ENCODE data around the gene TTYH3.
A peak's percentile ranks its signal among the peaks of the same experiment; 100 is the strongest.

TTYH3 gene

GRCh38 chr7:2637066-2637471, 5.3 kb downstream of the TTYH3 start:
- DNase-seq, result no peak

DNA sequence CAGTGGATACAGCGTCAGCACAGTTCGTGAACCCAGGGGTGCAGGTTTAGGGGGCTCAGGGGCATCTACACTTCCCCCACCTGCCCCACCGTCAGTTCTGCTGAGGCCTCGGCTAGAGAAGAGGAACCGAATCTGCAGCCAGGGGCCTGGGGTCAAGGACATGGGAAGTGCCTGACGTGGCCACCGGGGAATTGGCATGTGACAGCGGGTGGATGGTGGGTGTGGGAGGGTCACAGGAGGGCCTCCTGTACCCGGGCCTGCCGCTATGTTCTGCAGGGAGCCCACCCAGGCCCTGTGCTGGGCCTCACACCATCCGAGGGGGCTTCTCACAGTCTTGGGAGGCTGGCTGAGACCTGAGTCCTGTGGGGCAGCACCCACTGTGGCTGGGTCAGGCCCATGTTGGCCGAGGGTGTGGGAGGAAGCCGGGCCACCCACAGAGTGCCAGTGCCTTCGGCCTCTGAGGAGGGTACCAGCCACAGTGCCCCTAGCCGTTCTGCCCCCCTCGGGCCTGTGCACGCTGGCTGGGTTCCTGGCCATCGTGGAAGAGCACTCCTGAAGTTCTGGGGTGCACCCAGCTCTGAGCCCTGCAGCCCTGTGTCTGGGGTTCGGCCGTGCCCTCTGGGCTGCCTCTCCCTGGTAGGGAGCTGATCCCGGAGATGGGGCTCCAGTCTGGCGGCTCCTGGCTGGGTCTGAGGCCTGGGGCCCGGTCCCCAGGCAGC, 5.9 kb downstream of the TTYH3 start:
- no peak for DNase-seq

- DNase-seq, result no peak
Observed at GRCh38 chr7:2638224-2638991, 6.6 kb downstream of the TTYH3 start.

DNA sequence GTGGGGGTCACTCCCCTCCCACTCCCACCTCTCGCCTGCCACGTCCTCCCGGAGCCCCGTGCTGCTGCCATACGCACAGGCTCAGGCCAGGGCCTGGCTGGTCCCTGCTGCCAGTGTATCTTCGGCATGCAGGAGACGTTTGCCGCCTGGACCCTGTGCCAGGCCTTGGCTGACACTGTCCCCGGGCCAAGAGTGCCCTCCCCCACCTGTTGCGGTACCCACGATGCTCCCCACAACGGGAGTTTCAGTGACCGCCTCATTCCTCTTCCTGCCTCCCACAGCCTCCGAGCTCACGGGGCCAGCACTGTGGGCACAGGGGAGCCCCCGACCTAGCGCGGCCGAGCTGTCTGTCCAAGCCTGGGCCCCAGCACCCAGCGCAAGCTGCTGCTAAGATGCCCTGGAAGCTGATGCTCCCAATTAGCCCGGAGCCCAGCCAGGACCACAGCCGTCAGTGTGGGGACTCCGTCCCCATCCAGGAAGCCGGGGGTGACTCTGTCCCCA, 7.4 kb downstream of the TTYH3 start:
- no peak for DNase-seq

DNA sequence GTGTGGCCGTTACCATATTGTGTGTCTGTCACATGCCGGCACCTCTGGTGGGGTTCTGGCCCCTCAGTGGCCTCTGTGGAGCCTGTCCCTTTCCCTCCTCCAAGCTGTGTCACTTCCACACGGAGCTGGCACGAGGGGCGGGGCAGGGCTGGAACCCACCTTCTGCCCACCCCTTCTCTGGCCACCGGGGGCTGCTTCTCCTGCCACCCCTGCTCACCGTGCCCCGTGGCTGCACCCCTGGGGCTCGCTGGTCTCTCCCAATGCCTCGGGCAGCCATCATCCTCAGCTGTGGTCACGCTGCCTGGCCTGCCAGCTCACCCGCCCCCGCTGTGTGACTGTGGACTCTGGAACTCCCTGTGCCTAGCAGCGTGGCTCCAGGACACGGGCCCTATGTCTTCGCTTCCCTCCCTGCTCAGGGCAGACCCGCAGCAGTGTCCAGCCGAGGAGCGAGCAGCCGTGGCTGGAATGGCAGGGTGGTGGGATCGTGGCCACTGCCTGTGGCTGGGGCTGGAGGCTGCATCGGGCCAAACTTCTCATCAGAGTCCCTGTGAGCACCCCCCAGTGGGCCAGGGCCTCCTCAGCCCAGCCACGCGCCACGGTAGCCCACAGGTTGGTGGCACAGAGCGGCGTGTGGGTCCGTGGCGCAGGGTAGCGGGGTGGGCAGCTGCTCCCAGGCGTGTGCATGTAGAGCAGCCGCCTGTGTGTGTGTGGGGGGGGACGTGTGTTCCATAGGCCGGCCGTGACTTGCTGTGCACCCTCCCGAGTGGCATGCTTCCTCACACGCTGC, 8.1 kb downstream of the TTYH3 start:
- DNase-seq, result no peak

DNA sequence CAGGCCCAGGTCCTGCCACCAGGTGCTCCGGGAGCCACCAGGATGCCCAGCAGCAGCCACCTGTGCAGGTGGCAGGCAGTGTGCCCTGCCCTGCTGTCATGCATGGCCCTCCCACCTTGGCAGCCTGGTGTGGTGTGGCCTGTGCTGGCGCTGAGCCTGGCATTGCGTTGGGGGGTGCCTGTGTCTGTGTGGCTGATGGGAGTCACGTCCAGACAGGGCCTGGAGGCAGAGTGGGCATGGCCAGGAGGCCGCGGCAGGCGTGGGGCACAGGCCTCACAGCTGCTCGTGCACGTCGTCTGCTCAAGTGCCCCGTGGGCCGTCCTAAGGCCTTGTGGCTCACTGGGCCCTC, 8.7 kb downstream of the TTYH3 start:
- DNase-seq, result no peak

- no peak for DNase-seq
Observed at GRCh38 chr7:2640846-2641316, 9.1 kb downstream of the TTYH3 start.

DNA sequence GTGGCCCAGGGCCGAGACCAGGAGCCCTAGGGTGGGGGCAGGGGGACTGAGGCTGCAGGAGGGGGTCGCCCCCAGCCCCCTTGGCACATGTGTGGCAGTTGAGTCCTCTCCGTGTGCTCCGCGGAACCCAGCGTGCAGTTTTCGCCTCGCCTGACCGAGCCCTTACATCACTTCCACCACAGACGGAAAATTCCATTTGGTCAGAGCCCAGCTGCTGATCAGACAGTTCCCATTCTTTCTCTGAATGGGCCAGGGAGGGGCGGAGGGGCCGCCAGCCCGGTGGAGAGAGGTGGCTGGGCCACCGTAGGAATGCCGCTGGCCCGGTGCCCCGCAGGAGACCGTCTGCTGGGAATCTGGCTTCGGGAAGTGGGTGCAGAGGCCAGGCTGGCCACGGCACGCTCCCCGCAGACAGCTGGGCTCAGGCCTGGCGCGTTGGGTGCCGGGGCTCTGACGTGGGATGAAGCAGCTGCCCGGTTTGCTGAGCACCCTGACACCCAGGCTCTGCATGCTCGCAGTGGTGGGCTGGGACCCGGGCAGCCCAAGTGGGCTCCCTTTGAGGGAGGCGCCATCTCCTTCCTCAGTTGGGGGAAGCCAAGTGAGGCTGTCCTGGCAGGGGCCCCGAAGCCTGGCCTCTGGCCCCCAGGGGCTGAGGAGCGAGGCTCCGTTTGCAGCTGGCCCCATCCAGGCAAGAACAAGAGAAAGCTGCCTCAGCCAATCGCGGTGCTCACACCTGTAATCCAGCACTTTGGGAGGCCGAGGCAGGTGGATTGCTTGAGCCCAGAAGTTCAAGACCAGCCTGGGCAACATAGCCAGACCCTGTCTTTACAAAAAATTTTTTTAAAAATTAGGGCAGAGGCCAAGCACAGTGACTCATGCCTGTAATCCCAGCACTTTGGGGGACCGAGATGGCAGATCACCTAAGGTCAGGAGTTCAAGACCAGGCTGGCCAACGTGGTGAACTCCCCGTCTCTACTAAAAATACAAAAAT, 9.9 kb downstream of the TTYH3 start:
- peak; percentile 91 for DNase-seq

GRCh38 chr7:2643386-2644219, 11.8 kb downstream of the TTYH3 start:
- no peak for DNase-seq

DNA sequence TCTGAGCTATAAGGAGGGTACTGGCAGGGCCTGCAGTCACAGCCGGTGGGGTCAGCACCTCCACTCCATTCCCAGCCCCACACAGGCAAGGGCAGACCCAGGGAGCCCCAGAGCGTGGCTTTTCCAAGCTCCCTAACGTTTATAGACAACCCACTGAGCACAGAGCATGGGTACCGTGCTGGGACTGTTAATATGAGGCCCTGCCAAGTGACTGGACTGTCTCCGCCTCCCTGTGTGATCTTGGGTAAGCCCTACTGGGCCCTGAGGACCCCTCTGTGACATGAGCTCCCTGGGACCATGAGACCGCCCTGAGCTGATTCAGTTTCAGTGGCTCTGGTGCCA, 12.4 kb downstream of the TTYH3 start:
- no peak for DNase-seq

- DNase-seq, result no peak
Observed at GRCh38 chr7:2644562-2645273, 12.9 kb downstream of the TTYH3 start.

- no peak for DNase-seq
Observed at GRCh38 chr7:2645274-2645868, 13.6 kb downstream of the TTYH3 start.

DNA sequence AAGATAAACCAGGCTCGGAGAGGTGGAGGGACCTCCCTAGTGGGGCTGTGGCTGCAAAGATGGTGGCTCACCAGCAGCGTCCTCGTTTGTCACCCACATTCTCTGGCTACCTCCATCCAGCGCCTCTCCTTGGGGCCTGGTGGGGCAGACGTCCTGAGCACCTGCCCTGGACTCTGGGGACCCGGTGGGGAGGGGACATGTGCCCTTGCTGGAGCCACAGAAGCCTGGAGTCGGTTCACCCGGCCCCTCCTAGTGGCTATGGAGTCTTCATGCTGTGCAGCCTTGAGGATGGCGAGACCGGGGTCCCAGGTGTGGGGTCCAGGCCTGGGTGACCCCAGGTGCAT, 14.5 kb downstream of the TTYH3 start:
- no peak for DNase-seq

GRCh38 chr7:2646680-2647571, 15.1 kb downstream of the TTYH3 start:
- no peak for DNase-seq

DNA sequence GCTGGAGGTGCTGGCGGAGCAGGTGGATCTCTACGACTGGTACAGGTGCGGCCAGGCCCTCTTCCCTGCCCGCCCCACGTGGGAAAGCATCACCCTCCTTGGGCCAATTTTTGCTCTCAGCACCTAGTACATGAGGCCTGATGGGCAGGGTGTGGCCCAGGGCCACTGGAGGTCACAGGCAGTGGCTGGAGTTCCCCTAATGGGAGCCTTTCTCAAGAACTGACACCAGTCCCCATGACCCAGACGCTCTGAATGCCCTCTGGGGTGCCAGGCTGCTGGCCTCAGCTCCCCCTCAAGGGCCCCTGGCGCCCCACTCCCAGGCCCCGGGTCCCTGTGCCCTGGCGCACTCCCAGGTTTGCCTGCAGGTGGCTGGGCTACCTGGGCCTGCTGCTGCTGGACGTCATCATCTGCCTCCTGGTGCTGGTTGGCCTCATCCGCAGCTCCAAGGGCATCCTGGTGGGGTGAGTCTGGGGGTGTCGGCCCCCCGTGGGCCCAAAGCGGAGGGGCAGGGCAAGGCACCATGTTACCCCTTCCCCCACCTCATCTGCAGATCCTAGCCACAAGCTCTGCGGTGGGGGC, 15.9 kb downstream of the TTYH3 start:
- DNase-seq, result no peak

DNA sequence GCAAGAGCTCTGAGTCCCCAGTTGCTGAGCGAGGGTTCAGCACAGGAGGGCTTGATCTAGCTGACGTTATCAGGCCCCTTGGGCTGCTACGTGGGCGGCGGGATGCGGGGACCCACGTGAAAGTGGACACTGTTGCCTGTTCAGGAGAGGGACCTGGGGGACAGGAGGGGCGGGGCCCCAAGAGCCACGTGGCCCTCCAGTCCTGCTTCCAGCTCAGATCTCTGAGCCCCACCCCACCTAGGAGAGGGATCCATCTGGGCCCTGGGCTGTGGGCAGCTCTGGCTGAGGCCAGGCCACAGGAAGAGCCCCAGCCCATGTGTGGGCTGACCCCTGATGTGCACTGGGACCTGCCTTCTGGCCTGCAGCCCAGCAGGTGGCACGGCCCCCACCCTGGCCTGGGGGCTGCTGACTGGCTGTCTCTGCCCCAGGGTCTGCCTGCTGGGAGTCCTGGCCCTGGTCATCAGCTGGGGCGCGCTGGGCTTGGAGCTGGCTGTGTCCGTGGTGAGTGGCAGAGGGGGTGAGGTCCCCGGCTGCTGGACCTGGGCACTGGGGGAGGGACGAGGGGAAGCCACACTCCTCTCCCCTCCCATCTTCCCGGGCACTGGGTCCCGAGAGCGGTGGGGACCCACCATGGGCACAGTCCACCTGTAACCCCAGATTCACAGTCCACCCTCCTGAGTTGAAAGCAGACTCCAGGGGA, 17.5 kb downstream of the TTYH3 start:
- no peak for DNase-seq

DNA sequence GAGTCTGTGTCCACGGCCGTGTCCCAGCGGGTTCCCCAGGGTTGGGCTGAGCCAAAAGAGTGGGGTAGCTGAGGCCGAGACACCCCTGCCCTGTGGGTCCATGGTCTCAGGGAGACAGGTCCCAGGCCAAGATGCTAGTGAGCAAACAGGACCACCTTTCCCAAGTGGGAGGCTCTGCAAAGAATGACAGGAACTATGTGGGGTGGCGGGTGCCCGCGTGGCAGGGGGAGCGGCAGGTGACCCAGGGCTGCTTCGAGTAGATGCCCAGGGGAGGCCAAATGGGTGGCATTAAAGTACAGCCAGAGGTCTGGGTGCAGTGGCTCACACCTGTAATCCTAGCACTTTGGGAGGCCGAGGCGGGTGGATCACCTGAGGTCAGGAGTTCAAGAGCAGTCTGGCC, 18.2 kb downstream of the TTYH3 start:
- no peak for DNase-seq

GRCh38 chr7:2650451-2650850, 18.7 kb downstream of the TTYH3 start:
- DNase-seq, result no peak
